WERI-Rb-1 (cell line): ENCODE measurements around the gene ZC3H7A.

Source experiments
- DNase-seq: peaks from one replicate; pipeline ENCODE4 v3.0.0-alpha.2; 2020
- H3K27ac ChIP-seq: fragments of 250-450 bp; sonication (Bioruptor Pico); 2 replicates; pipeline ENCODE4 v1.5.1; 2020; ENCODE audit warnings: mild to moderate bottlenecking, moderate library complexity
- H3K27me3 ChIP-seq: fragments of 250-450 bp; sonication (Bioruptor Pico); 2 replicates; pipeline ENCODE4 v1.5.1; 2021; ENCODE audit warnings: mild to moderate bottlenecking, low read depth, moderate library complexity; ENCODE audit not compliant: insufficient read depth, severe bottlenecking
- H3K36me3 ChIP-seq: fragments of 250-450 bp; sonication (Bioruptor Pico); 2 replicates; pipeline ENCODE4 v1.5.1; 2020; ENCODE audit warnings: mild to moderate bottlenecking, moderate library complexity
- H3K4me3 ChIP-seq: 2 replicates; pipeline ENCODE4 v1.5.1; 2011; ENCODE audit warnings: low read depth, mild to moderate bottlenecking, control low read depth, low read length
- H3K9me3 ChIP-seq: fragments of 250-450 bp; sonication (Bioruptor Pico); 2 replicates; pipeline ENCODE4 v1.5.1; 2021; ENCODE audit warnings: mild to moderate bottlenecking, moderate library complexity; ENCODE audit not compliant: severe bottlenecking
- CTCF ChIP-seq: IDR thresholded peaks from 2 replicates; pipeline ENCODE4 v1.5.1; 2011; ENCODE audit warnings: low read depth, mild to moderate bottlenecking, control low read depth, inconsistent platforms, low read length

The ZC3H7A gene

GRCh38 chr16:11727796-11728543 is 69.1 kb downstream of the ZC3H7A start:
- no peak for DNase-seq
- Histone ChIP-seq H3K9me3 (no peaks in the 10 kb centered on the region), H3K27me3 (no peaks in the 10 kb centered on the region), H3K36me3 (peaks cover 77% of the 10 kb centered on the region), H3K4me3 (no peak overlapping the region), H3K27ac (no peak overlapping the region)
- no peak for TF ChIP-seq CTCF

- Histone ChIP-seq H3K4me3 (no peak overlapping the region), H3K36me3 (peaks cover 77% of the 10 kb centered on the region), H3K9me3 (no peaks in the 10 kb centered on the region), H3K27ac (no peak overlapping the region), H3K27me3 (no peaks in the 10 kb centered on the region)
- no peak for DNase-seq
- TF ChIP-seq CTCF: no peak
Measured at GRCh38 chr16:11726008-11726407, 71.0 kb downstream of the ZC3H7A start.

- H3K27ac ChIP-seq: no peak overlapping the region
- no peak for DNase-seq
- H3K4me3 ChIP-seq: no peak overlapping the region
- peaks cover 77% of the 10 kb centered on the region for H3K36me3 ChIP-seq
- no peaks in the 10 kb centered on the region for H3K27me3 ChIP-seq
- no peak for TF ChIP-seq CTCF
- H3K9me3 ChIP-seq: no peaks in the 10 kb centered on the region
Measured at GRCh38 chr16:11725457-11725856, 71.6 kb downstream of the ZC3H7A start.

- TF ChIP-seq CTCF: no peak
- no peak for DNase-seq
- H3K4me3 ChIP-seq: no peak overlapping the region
- H3K36me3 ChIP-seq: peaks cover 66% of the 10 kb centered on the region
- H3K27me3 ChIP-seq: no peaks in the 10 kb centered on the region
- no peaks in the 10 kb centered on the region for H3K9me3 ChIP-seq
- H3K27ac ChIP-seq: no peak overlapping the region
Measured at GRCh38 chr16:11722468-11722808, 74.6 kb downstream of the ZC3H7A start.

- Histone ChIP-seq H3K27ac (no peak overlapping the region), H3K27me3 (no peaks in the 10 kb centered on the region), H3K4me3 (no peak overlapping the region), H3K36me3 (peaks cover 63% of the 10 kb centered on the region), H3K9me3 (no peaks in the 10 kb centered on the region)
- no peak for TF ChIP-seq CTCF
- DNase-seq: no peak
Measured at GRCh38 chr16:11721781-11722467, 75.1 kb downstream of the ZC3H7A start.
